RWPE2 (cell line): Measurements from ENCODE around the gene TXNRD3.

ENCODE experiments used
- ATAC-seq: fragments of 200-7000 bp; cut with Tn5 transposase; 3 replicates; pipeline ENCODE4 v1.9.1; 2021; ENCODE audit warnings: low read depth
- DNase-seq: peaks from one replicate; pipeline ENCODE4 v3.0.0-alpha.2; 2020; ENCODE audit warnings: low spot score
- H3K27ac ChIP-seq: fragments of 450-650 bp; 2 replicates; pipeline ENCODE4 v1.5.1; 2017; ENCODE audit warnings: mild to moderate bottlenecking; ENCODE audit not compliant: poor library complexity, severe bottlenecking
- H3K27me3 ChIP-seq: fragments of 250-450 bp; sonication (Bioruptor Pico); 2 replicates; pipeline ENCODE4 v1.5.1; 2021; ENCODE audit warnings: mild to moderate bottlenecking, moderate library complexity; ENCODE audit not compliant: insufficient read depth, poor library complexity, severe bottlenecking
- H3K36me3 ChIP-seq: fragments of 250-450 bp; sonication (Bioruptor Pico); 2 replicates; pipeline ENCODE4 v1.5.1; 2020; ENCODE audit warnings: low read depth, mild to moderate bottlenecking, moderate library complexity
- H3K4me1 ChIP-seq: fragments of 250-450 bp; sonication (Bioruptor Pico); 2 replicates; pipeline ENCODE4 v1.5.1; 2021; ENCODE audit warnings: mild to moderate bottlenecking, moderate library complexity; ENCODE audit not compliant: insufficient read depth, poor library complexity, severe bottlenecking
- H3K4me3 ChIP-seq: fragments of 250-450 bp; sonication (Bioruptor Pico); 2 replicates; pipeline ENCODE4 v1.5.1; 2021; ENCODE audit warnings: mild to moderate bottlenecking, moderate library complexity; ENCODE audit not compliant: severe bottlenecking
- H3K9me3 ChIP-seq: fragments of 250-450 bp; sonication (Bioruptor Pico); 2 replicates; pipeline ENCODE4 v1.5.1; 2021; ENCODE audit warnings: mild to moderate bottlenecking, moderate library complexity; ENCODE audit not compliant: severe bottlenecking
- TF ChIP-seq, protein P1 (sequence below): fragments of 450-650 bp; IDR thresholded peaks from one replicate; pipeline ENCODE4 v1.5.1; 2017; ENCODE audit warnings: mild to moderate bottlenecking, moderate library complexity; ENCODE audit not compliant: poor library complexity, severe bottlenecking

Gene TXNRD3

DNA sequence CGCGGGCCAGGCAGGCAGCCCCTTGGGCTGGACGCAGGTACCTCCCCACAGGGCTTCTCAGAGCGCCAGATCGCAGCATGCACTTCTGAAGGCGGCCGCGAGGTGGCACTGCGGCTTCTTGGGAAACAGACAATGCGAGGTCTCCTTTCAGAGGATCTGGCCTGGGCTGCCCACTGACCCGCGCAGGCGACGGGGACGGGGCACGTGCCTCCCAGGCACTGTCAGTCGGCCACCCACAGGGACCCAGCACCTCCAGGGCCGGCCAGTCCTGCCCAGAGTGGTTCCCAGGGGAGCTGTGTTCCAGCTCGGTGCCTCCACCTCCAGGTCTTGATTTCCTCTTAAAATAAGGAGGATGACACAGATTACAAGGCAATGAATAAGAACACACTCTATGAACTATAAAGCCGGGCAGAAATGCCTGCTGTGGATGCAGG is 24.4 kb upstream of the TXNRD3 start:
- H3K36me3 ChIP-seq, result no peaks in the 10 kb centered on the region
- no peak overlapping the region for H3K4me3 ChIP-seq
- TF ChIP-seq, protein P1, sequence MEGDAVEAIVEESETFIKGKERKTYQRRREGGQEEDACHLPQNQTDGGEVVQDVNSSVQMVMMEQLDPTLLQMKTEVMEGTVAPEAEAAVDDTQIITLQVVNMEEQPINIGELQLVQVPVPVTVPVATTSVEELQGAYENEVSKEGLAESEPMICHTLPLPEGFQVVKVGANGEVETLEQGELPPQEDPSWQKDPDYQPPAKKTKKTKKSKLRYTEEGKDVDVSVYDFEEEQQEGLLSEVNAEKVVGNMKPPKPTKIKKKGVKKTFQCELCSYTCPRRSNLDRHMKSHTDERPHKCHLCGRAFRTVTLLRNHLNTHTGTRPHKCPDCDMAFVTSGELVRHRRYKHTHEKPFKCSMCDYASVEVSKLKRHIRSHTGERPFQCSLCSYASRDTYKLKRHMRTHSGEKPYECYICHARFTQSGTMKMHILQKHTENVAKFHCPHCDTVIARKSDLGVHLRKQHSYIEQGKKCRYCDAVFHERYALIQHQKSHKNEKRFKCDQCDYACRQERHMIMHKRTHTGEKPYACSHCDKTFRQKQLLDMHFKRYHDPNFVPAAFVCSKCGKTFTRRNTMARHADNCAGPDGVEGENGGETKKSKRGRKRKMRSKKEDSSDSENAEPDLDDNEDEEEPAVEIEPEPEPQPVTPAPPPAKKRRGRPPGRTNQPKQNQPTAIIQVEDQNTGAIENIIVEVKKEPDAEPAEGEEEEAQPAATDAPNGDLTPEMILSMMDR, result peak; percentile 92
- H3K27me3 ChIP-seq, result no peaks in the 10 kb centered on the region
- H3K9me3 ChIP-seq, result no peaks in the 10 kb centered on the region
- ATAC-seq (peak; percentile 87), DNase-seq (peak; percentile 54)
- no peaks in the 10 kb centered on the region for H3K4me1 ChIP-seq
- H3K27ac ChIP-seq, result no peak overlapping the region

DNA sequence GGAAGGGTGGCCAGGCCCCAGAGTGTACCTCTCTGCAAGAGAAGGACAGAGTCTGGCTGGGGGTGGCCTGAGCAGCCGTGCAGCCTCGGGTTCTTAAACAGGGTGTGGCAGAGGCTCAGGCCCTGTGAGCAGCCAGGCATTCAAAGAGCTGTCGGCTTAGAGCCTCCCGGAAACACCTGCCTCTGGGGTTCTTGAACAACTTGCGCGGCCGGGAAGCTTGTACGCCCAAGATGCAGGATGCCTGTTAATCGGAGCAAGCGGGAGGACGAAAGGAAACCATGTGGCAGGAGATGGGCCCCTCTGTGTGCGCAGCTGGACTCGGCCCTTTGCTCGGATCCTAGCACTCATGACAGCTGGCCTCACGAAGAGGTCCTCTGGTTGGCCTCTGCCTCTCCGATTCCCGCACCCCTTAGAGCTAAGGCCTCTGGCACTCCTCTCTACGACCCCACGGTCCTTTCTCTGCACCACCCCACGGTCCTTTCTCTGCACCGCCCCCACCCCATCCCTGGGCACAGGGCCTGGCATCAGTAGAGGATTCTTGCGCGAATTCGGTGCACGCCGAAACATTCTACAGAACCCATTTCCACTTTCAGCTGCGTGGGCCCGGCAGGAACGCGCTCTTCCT is 23.9 kb upstream of the TXNRD3 start:
- H3K27me3 ChIP-seq, result no peaks in the 10 kb centered on the region
- H3K4me3 ChIP-seq, result no peak overlapping the region
- ATAC-seq (peak; percentile 27; the same call in 1 of the 3 replicates), DNase-seq (peak; percentile 41)
- H3K27ac ChIP-seq, result no peak overlapping the region
- H3K9me3 ChIP-seq, result no peaks in the 10 kb centered on the region
- TF ChIP-seq, protein P1, result no peak
- no peaks in the 10 kb centered on the region for H3K4me1 ChIP-seq
- no peaks in the 10 kb centered on the region for H3K36me3 ChIP-seq

DNA sequence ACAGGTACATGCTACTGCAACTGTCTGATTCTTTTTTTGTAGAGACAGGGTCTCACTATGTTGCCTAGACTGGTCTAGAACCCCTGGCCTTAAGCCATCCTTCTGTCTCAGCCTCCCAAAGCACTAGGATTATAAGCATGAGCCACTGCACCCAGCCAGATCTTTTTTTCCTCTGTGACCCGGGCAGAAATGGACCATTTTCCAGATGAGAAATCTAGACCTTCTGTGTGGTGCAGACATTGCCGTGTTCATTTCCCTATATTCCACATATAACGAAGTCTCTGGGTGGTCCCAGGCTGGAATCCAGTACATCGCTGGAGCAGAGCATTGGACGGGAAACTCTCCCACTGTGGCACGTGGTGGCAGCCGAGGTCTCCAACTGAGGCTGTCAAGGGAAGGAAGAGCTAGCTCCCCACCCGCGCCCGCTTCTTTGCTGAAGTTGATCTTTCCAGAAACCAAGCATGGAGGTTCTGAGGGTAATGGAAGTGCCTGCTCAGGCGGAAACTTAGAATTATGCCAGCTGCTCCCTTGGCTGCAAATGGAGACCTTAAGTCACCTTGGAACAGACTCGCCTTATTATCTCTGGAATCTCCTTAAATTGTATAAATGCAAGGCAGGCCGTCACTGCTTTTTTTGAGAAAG is 23.1 kb upstream of the TXNRD3 start:
- Histone ChIP-seq H3K9me3 (no peaks in the 10 kb centered on the region), H3K27ac (no peak overlapping the region), H3K4me3 (no peak overlapping the region), H3K36me3 (no peaks in the 10 kb centered on the region), H3K27me3 (no peaks in the 10 kb centered on the region), H3K4me1 (no peaks in the 10 kb centered on the region)
- ATAC-seq, result no peak
- TF ChIP-seq, protein P1, result no peak
- peak; percentile 31 for DNase-seq

- DNase-seq, result peak; percentile 11
- 0 out of 3 replicates have a peak, but pooled peaks have one; percentile 21 for ATAC-seq
- no peak overlapping the region for H3K27ac ChIP-seq
- TF ChIP-seq, protein P1, result no peak
- H3K4me3 ChIP-seq, result no peak overlapping the region
- H3K9me3 ChIP-seq, result no peaks in the 10 kb centered on the region
- no peaks in the 10 kb centered on the region for H3K27me3 ChIP-seq
- no peaks in the 10 kb centered on the region for H3K36me3 ChIP-seq
- H3K4me1 ChIP-seq, result no peaks in the 10 kb centered on the region
Measured at GRCh38 chr3:126676919-126677705, 22.2 kb upstream of the TXNRD3 start.
